Measurements from ENCODE around the gene BMP8A. TPM values are rescaled to one million over a fixed set of nuclear protein-coding genes. Genes with fewer than 3 reads are reported as not detected.
"Not testable (repeated sequence)": the region's sequence is repeated elsewhere in the genome, so short reads cannot be mapped to it uniquely, and the experiment has no call there.

BMP8A gene
- total and polyA plus RNA-seq, 2 donors, result 0.02 to 2.0 TPM

GRCh38 chr1:39498096-39498710, 6.8 kb downstream of the BMP8A start:
- not testable (repeated sequence) for H3K27ac ChIP-seq (ENCODE audit: low read depth in 1 of 2, low read length in 1 of 2); H3K9me3 ChIP-seq (ENCODE audit: control insufficient read depth in 2 of 2, insufficient read depth in 1 of 2, low read length in 1 of 2); H3K36me3 ChIP-seq (ENCODE audit: control insufficient read depth in 2 of 2, insufficient read depth in 2 of 2, low read length in 1 of 2); H3K4me1 ChIP-seq (ENCODE audit: control insufficient read depth in 2 of 2, insufficient read depth in 2 of 2, low read length in 2 of 2); DNase-seq (ENCODE audit: low read depth in 6 of 9, low spot score in 9 of 9); H3K4me3 ChIP-seq (ENCODE audit: low read length in 2 of 2)
- 93% methylated on average over 8 of the region's 9 CpGs for WGBS
- peaks cover 0 to 17% of the 10 kb centered on the region in 2 donors for H3K27me3 ChIP-seq (ENCODE audit: control insufficient read depth in 2 of 2, insufficient read depth in 1 of 2, low read length in 1 of 2)

- H3K27ac ChIP-seq (ENCODE audit: low read depth in 1 of 2, low read length in 1 of 2); H3K4me1 ChIP-seq (ENCODE audit: control insufficient read depth in 2 of 2, insufficient read depth in 2 of 2, low read length in 2 of 2); H3K36me3 ChIP-seq (ENCODE audit: control insufficient read depth in 2 of 2, insufficient read depth in 2 of 2, low read length in 1 of 2); H3K4me3 ChIP-seq (ENCODE audit: low read length in 2 of 2); DNase-seq (ENCODE audit: low read depth in 6 of 9, low spot score in 9 of 9); H3K9me3 ChIP-seq (ENCODE audit: control insufficient read depth in 2 of 2, insufficient read depth in 1 of 2, low read length in 1 of 2): not testable (repeated sequence)
- WGBS, result 96% methylated on average over 12 of the region's 15 CpGs
- H3K27me3 ChIP-seq (ENCODE audit: control insufficient read depth in 2 of 2, insufficient read depth in 1 of 2, low read length in 1 of 2), result peaks cover 0 to 11% of the 10 kb centered on the region in 2 donors
Measured at GRCh38 chr1:39498821-39499220, 7.4 kb downstream of the BMP8A start.

- Histone ChIP-seq H3K27me3 (ENCODE audit: control insufficient read depth in 2 of 2, insufficient read depth in 1 of 2, low read length in 1 of 2) (peaks cover 0 to 5% of the 10 kb centered on the region in 2 donors), H3K36me3 (ENCODE audit: control insufficient read depth in 2 of 2, insufficient read depth in 2 of 2, low read length in 1 of 2) (no peaks in the 10 kb centered on the region), H3K27ac (ENCODE audit: low read depth in 1 of 2, low read length in 1 of 2) (no peak overlapping the region), H3K4me3 (ENCODE audit: low read length in 2 of 2) (no peak overlapping the region), H3K9me3 (ENCODE audit: control insufficient read depth in 2 of 2, insufficient read depth in 1 of 2, low read length in 1 of 2) (no peaks in the 10 kb centered on the region), H3K4me1 (ENCODE audit: control insufficient read depth in 2 of 2, insufficient read depth in 2 of 2, low read length in 2 of 2) (no peaks in the 10 kb centered on the region)
- no peak for DNase-seq (ENCODE audit: low read depth in 6 of 9, low spot score in 9 of 9)
- WGBS, result 93% methylated on average over 5 of the region's 5 CpGs
Measured at GRCh38 chr1:39499668-39500067, 8.2 kb downstream of the BMP8A start.

GRCh38 chr1:39500862-39501389, 9.5 kb downstream of the BMP8A start:
- Histone ChIP-seq H3K4me1 (ENCODE audit: control insufficient read depth in 2 of 2, insufficient read depth in 2 of 2, low read length in 2 of 2) (no peaks in the 10 kb centered on the region), H3K9me3 (ENCODE audit: control insufficient read depth in 2 of 2, insufficient read depth in 1 of 2, low read length in 1 of 2) (no peaks in the 10 kb centered on the region), H3K27me3 (ENCODE audit: control insufficient read depth in 2 of 2, insufficient read depth in 1 of 2, low read length in 1 of 2) (peaks cover 0 to 2% of the 10 kb centered on the region in 2 donors), H3K4me3 (ENCODE audit: low read length in 2 of 2) (no peak overlapping the region), H3K27ac (ENCODE audit: low read depth in 1 of 2, low read length in 1 of 2) (no peak overlapping the region), H3K36me3 (ENCODE audit: control insufficient read depth in 2 of 2, insufficient read depth in 2 of 2, low read length in 1 of 2) (no peaks in the 10 kb centered on the region)
- no peak for DNase-seq (ENCODE audit: low read depth in 6 of 9, low spot score in 9 of 9)
- WGBS, result 96% methylated on average over 4 of the region's 4 CpGs

GRCh38 chr1:39501666-39502065, 10.2 kb downstream of the BMP8A start:
- Histone ChIP-seq H3K4me1 (ENCODE audit: control insufficient read depth in 2 of 2, insufficient read depth in 2 of 2, low read length in 2 of 2) (no peaks in the 10 kb centered on the region), H3K9me3 (ENCODE audit: control insufficient read depth in 2 of 2, insufficient read depth in 1 of 2, low read length in 1 of 2) (no peaks in the 10 kb centered on the region), H3K27me3 (ENCODE audit: control insufficient read depth in 2 of 2, insufficient read depth in 1 of 2, low read length in 1 of 2) (peaks cover 0 to 2% of the 10 kb centered on the region in 2 donors), H3K27ac (ENCODE audit: low read depth in 1 of 2, low read length in 1 of 2) (no peak overlapping the region), H3K4me3 (ENCODE audit: low read length in 2 of 2) (no peak overlapping the region), H3K36me3 (ENCODE audit: control insufficient read depth in 2 of 2, insufficient read depth in 2 of 2, low read length in 1 of 2) (no peaks in the 10 kb centered on the region)
- no peak for DNase-seq (ENCODE audit: low read depth in 6 of 9, low spot score in 9 of 9)
- 80% methylated on average over 5 of the region's 5 CpGs for WGBS

GRCh38 chr1:39504436-39504835, 13.0 kb downstream of the BMP8A start:
- not testable (repeated sequence) for H3K4me3 ChIP-seq (ENCODE audit: low read length in 2 of 2); H3K9me3 ChIP-seq (ENCODE audit: control insufficient read depth in 2 of 2, insufficient read depth in 1 of 2, low read length in 1 of 2); DNase-seq (ENCODE audit: low read depth in 6 of 9, low spot score in 9 of 9); H3K4me1 ChIP-seq (ENCODE audit: control insufficient read depth in 2 of 2, insufficient read depth in 2 of 2, low read length in 2 of 2); H3K36me3 ChIP-seq (ENCODE audit: control insufficient read depth in 2 of 2, insufficient read depth in 2 of 2, low read length in 1 of 2); H3K27ac ChIP-seq (ENCODE audit: low read depth in 1 of 2, low read length in 1 of 2)
- H3K27me3 ChIP-seq (ENCODE audit: control insufficient read depth in 2 of 2, insufficient read depth in 1 of 2, low read length in 1 of 2), result peaks cover 0 to 13% of the 10 kb centered on the region in 2 donors
- WGBS, result 83% methylated on average over 9 of the region's 9 CpGs

- Histone ChIP-seq H3K9me3 (ENCODE audit: control insufficient read depth in 2 of 2, insufficient read depth in 1 of 2, low read length in 1 of 2) (no peaks in the 10 kb centered on the region), H3K27ac (ENCODE audit: low read depth in 1 of 2, low read length in 1 of 2) (no peak overlapping the region), H3K4me3 (ENCODE audit: low read length in 2 of 2) (no peak overlapping the region), H3K4me1 (ENCODE audit: control insufficient read depth in 2 of 2, insufficient read depth in 2 of 2, low read length in 2 of 2) (peaks cover 0 to 7% of the 10 kb centered on the region in 2 donors), H3K27me3 (ENCODE audit: control insufficient read depth in 2 of 2, insufficient read depth in 1 of 2, low read length in 1 of 2) (peaks cover 0 to 16% of the 10 kb centered on the region in 2 donors), H3K36me3 (ENCODE audit: control insufficient read depth in 2 of 2, insufficient read depth in 2 of 2, low read length in 1 of 2) (no peaks in the 10 kb centered on the region)
- no peak for DNase-seq (ENCODE audit: low read depth in 6 of 9, low spot score in 9 of 9)
Measured at GRCh38 chr1:39505289-39505688, 13.9 kb downstream of the BMP8A start.

- H3K4me1 ChIP-seq (ENCODE audit: control insufficient read depth in 2 of 2, insufficient read depth in 2 of 2, low read length in 2 of 2), result peaks cover 0 to 7% of the 10 kb centered on the region in 2 donors
- WGBS, result 91% methylated on average over 14 of the region's 14 CpGs
- H3K27ac ChIP-seq (ENCODE audit: low read depth in 1 of 2, low read length in 1 of 2), result no peak overlapping the region
- no peak overlapping the region for H3K4me3 ChIP-seq (ENCODE audit: low read length in 2 of 2)
- no peak for DNase-seq (ENCODE audit: low read depth in 6 of 9, low spot score in 9 of 9)
- peaks cover 0 to 19% of the 10 kb centered on the region in 2 donors for H3K27me3 ChIP-seq (ENCODE audit: control insufficient read depth in 2 of 2, insufficient read depth in 1 of 2, low read length in 1 of 2)
- no peaks in the 10 kb centered on the region for H3K9me3 ChIP-seq (ENCODE audit: control insufficient read depth in 2 of 2, insufficient read depth in 1 of 2, low read length in 1 of 2)
- no peaks in the 10 kb centered on the region for H3K36me3 ChIP-seq (ENCODE audit: control insufficient read depth in 2 of 2, insufficient read depth in 2 of 2, low read length in 1 of 2)
Measured at GRCh38 chr1:39507230-39507928, 15.9 kb downstream of the BMP8A start.

- no peaks in the 10 kb centered on the region for H3K9me3 ChIP-seq (ENCODE audit: control insufficient read depth in 2 of 2, insufficient read depth in 1 of 2, low read length in 1 of 2)
- peaks cover 0 to 7% of the 10 kb centered on the region in 2 donors for H3K4me1 ChIP-seq (ENCODE audit: control insufficient read depth in 2 of 2, insufficient read depth in 2 of 2, low read length in 2 of 2)
- H3K27me3 ChIP-seq (ENCODE audit: control insufficient read depth in 2 of 2, insufficient read depth in 1 of 2, low read length in 1 of 2), result peaks cover 0 to 21% of the 10 kb centered on the region in 2 donors
- no peak overlapping the region for H3K27ac ChIP-seq (ENCODE audit: low read depth in 1 of 2, low read length in 1 of 2)
- H3K4me3 ChIP-seq (ENCODE audit: low read length in 2 of 2), result no peak overlapping the region
- no peak for DNase-seq (ENCODE audit: low read depth in 6 of 9, low spot score in 9 of 9)
- H3K36me3 ChIP-seq (ENCODE audit: control insufficient read depth in 2 of 2, insufficient read depth in 2 of 2, low read length in 1 of 2), result no peaks in the 10 kb centered on the region
- WGBS, result 96% methylated on average over 6 of the region's 6 CpGs
Measured at GRCh38 chr1:39508266-39508665, 16.8 kb downstream of the BMP8A start.

Measured in thymus (tissue), 11 donors.